Thyroid gland (tissue), 4 donors: ENCODE data around the gene SKI.

Experiments
- CTCF ChIP-seq, 6 experiments: fragments of 200-600 bp in 3 of 6; fragments of 450-650 bp in 3 of 6; sonication (generic) in 3 of 6; IDR thresholded peaks; one replicate each; pipeline ENCODE4 v1.5.1; 2016 to 2019; ENCODE audit warnings: antibody characterized with exemption in 6 of 6, mild to moderate bottlenecking in 2 of 6, inconsistent platforms in 1 of 6, moderate library complexity in 1 of 6
- POLR2A ChIP-seq, 2 donors: fragments of 450-650 bp; IDR thresholded peaks; one replicate each; pipeline ENCODE4 v1.6.1; 2017; ENCODE audit warnings: antibody characterized with exemption in 2 of 2, mild to moderate bottlenecking in 2 of 2, moderate library complexity in 1 of 2

- TF ChIP-seq CTCF (IDR thresholded peaks at IDR 0.05) (no peak), POLR2A (IDR thresholded peaks at IDR 0.05) (no peak)
Observed at GRCh38 chr1:2337501-2337900, 109.4 kb downstream of the SKI start.
